Measurements from ENCODE around the gene ARL4C. TPM values are rescaled to one million over a fixed set of nuclear protein-coding genes. Genes with fewer than 3 reads are reported as not detected.

The ARL4C gene
- total and polyA plus RNA-seq, 5 donors from 2014 or later = 103 to 407 (median 152) TPM

DNA sequence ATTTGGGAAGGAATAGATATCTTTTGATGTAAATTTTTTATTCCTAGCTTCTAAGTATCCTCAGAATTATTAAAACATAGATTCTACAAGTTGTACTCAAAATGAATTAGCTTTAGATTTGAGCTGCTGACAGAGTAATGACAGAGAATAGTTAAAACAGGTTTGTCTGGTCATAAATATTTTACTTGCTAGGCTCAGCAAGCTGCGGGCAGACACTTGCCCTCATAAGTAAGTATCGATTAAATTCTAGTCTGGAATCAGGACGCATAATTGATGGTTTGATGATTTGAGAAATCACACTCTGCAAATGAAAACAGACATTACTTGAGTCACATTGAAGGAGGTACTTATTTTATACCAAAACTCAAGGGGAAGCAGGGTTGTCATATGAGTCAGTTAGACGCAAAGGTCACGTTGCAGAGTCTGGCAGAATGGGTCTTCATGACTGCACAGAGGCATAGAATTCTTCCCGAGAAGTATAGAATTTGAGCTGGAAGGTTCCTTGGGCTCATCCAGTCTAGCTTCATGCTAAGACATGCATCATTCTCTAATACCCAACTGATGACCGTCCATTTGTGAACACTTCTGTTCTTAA, 27.5 kb downstream of the ARL4C start:
- Histone ChIP-seq H3K27me3 (ENCODE audit: control insufficient read depth, insufficient read depth, low read length) (no peaks in the 10 kb centered on the region), H3K4me3 (ENCODE audit: low read depth, low read length) (peak overlapping the region; percentile 27), H3K36me3 (ENCODE audit: control insufficient read depth, insufficient read depth, low read length) (no peaks in the 10 kb centered on the region), H3K27ac (ENCODE audit: insufficient read depth, low read length, poor library complexity, severe bottlenecking) (no peak overlapping the region), H3K9me3 (ENCODE audit: control insufficient read depth in 2 of 2, low read length in 2 of 2) (no peaks in the 10 kb centered on the region), H3K4me1 (ENCODE audit: control insufficient read depth, insufficient read depth, low read length, poor library complexity, severe bottlenecking) (peaks cover 25% of the 10 kb centered on the region)
- Mint-ChIP-seq H3K27me3 (no peaks in the 10 kb centered on the region), H3K9me3 (peaks cover 0 to 4% (median 0%) of the 10 kb centered on the region in 7 donors), H3K4me1 (peaks cover 9 to 56% (median 38%) of the 10 kb centered on the region in 4 donors), H3K4me3 (peak overlapping the region in 1 of 4 donors; percentile 39), H3K27ac (peak overlapping the region; percentile 39 to 76 (median 46)), H3K36me3 (peaks cover 3% of the 10 kb centered on the region)
- DNase-seq (no peak), ATAC-seq (ENCODE audit: low read depth in 2 of 2) (peak; percentile 72 to 83)

DNA sequence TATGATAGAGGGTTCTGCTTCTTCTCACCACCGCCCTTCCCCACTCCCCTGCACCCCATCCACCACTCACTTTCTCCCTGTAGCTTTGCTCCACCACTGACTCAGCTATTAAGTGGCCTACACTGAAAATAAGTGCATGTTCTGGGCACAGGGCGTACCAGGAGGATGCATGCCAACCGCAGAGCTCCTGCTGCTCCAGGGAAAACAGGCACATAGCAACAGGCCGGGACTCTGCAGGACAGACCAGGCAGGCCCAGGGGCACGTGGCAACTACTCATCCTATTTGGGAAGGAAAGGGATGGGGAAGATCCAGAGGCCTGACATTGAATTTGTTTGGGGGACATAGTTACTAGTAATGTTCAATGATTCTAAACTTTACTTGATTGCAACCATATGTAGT, 28.4 kb downstream of the ARL4C start:
- peak overlapping the region; percentile 39 to 76 (median 46) for H3K27ac Mint-ChIP-seq
- no peak for ATAC-seq (ENCODE audit: low read depth in 2 of 2)
- H3K36me3 ChIP-seq (ENCODE audit: control insufficient read depth, insufficient read depth, low read length) = no peaks in the 10 kb centered on the region
- no peak overlapping the region for H3K4me3 Mint-ChIP-seq
- peaks cover 33% of the 10 kb centered on the region for H3K4me1 ChIP-seq (ENCODE audit: control insufficient read depth, insufficient read depth, low read length, poor library complexity, severe bottlenecking)
- peaks cover 3% of the 10 kb centered on the region for H3K36me3 Mint-ChIP-seq
- DNase-seq = no peak
- no peaks in the 10 kb centered on the region for H3K27me3 ChIP-seq (ENCODE audit: control insufficient read depth, insufficient read depth, low read length)
- no peak overlapping the region for H3K4me3 ChIP-seq (ENCODE audit: low read depth, low read length)
- H3K4me1 Mint-ChIP-seq = peaks cover 17 to 64% (median 47%) of the 10 kb centered on the region in 4 donors
- H3K27me3 Mint-ChIP-seq = no peaks in the 10 kb centered on the region
- H3K9me3 ChIP-seq (ENCODE audit: control insufficient read depth in 2 of 2, low read length in 2 of 2) = no peaks in the 10 kb centered on the region
- H3K27ac ChIP-seq (ENCODE audit: insufficient read depth, low read length, poor library complexity, severe bottlenecking) = no peak overlapping the region
- peaks cover 0 to 2% (median 0%) of the 10 kb centered on the region in 7 donors for H3K9me3 Mint-ChIP-seq

DNA sequence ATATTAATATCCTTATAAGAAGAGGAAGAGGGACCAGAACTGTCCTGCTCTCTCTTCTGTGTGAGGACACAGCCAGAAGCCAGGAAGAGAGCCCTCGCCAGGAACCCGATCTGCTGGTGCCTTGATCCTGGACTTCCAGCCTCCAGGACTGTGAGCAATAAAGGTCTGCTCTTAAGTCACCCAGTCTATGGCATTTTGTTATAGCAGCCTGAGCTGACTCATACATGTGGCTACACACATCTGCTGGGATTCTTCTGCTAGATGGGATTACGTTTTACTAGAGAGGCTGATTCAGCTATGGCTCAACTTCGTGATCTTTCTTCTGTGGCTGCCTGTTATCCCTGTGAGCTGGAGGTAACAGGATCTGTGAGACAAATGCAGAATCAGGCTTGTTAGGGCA, 29.6 kb downstream of the ARL4C start:
- peak overlapping the region in 1 of 4 donors; percentile 43 for H3K4me3 Mint-ChIP-seq
- peaks cover 17 to 74% (median 55%) of the 10 kb centered on the region in 4 donors for H3K4me1 Mint-ChIP-seq

DNA sequence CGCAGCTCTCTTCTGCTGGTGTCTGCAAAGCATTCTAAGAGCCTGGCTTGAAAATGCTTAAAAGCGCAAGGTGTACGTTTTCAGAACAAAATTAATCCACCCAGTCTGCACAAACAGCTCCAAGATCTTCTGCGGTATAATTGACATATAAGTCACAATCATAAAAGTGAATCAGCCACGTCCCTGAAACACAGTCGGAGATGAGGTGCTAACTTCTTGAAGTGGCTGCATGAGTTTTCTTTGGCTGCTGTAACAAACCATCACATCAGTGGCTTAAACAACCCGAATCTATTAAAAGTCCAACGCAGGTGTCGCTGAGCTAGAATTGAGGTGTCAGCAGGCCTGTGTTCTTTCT, 32.6 kb downstream of the ARL4C start:
- H3K4me1 ChIP-seq (ENCODE audit: control insufficient read depth, insufficient read depth, low read length, poor library complexity, severe bottlenecking) = peaks cover 69% of the 10 kb centered on the region
- no peak for DNase-seq
- peak overlapping the region; percentile 82 to 88 (median 83) for H3K4me3 Mint-ChIP-seq
- H3K27me3 Mint-ChIP-seq = no peaks in the 10 kb centered on the region
- peak overlapping the region; percentile 96 for H3K27ac ChIP-seq (ENCODE audit: insufficient read depth, low read length, poor library complexity, severe bottlenecking)
- H3K27me3 ChIP-seq (ENCODE audit: control insufficient read depth, insufficient read depth, low read length) = no peaks in the 10 kb centered on the region
- no peaks in the 10 kb centered on the region for H3K9me3 ChIP-seq (ENCODE audit: control insufficient read depth in 2 of 2, low read length in 2 of 2)
- no peaks in the 10 kb centered on the region for H3K36me3 Mint-ChIP-seq
- peaks cover 16 to 91% (median 61%) of the 10 kb centered on the region in 4 donors for H3K4me1 Mint-ChIP-seq
- no peak for ATAC-seq (ENCODE audit: low read depth in 2 of 2)
- H3K9me3 Mint-ChIP-seq = peaks cover 0 to 2% (median 0%) of the 10 kb centered on the region in 7 donors
- H3K36me3 ChIP-seq (ENCODE audit: control insufficient read depth, insufficient read depth, low read length) = no peaks in the 10 kb centered on the region
- H3K4me3 ChIP-seq (ENCODE audit: low read depth, low read length) = peak overlapping the region; percentile 70
- H3K27ac Mint-ChIP-seq = peak overlapping the region; percentile 94 to 99 (median 95)

More for the DNA sequence above, 29.6 kb downstream of the ARL4C start:
- DNase-seq = no peak
- Mint-ChIP-seq H3K9me3 (peaks cover 0 to 2% (median 0%) of the 10 kb centered on the region in 7 donors), H3K27ac (peak overlapping the region; percentile 20 to 60 (median 20)), H3K36me3 (peaks cover 3% of the 10 kb centered on the region), H3K27me3 (no peaks in the 10 kb centered on the region)
- Histone ChIP-seq H3K27ac (ENCODE audit: insufficient read depth, low read length, poor library complexity, severe bottlenecking) (no peak overlapping the region), H3K27me3 (ENCODE audit: control insufficient read depth, insufficient read depth, low read length) (no peaks in the 10 kb centered on the region), H3K9me3 (ENCODE audit: control insufficient read depth in 2 of 2, low read length in 2 of 2) (no peaks in the 10 kb centered on the region), H3K4me1 (ENCODE audit: control insufficient read depth, insufficient read depth, low read length, poor library complexity, severe bottlenecking) (peaks cover 45% of the 10 kb centered on the region), H3K4me3 (ENCODE audit: low read depth, low read length) (no peak overlapping the region), H3K36me3 (ENCODE audit: control insufficient read depth, insufficient read depth, low read length) (no peaks in the 10 kb centered on the region)
- no peak for ATAC-seq (ENCODE audit: low read depth in 2 of 2)

DNA sequence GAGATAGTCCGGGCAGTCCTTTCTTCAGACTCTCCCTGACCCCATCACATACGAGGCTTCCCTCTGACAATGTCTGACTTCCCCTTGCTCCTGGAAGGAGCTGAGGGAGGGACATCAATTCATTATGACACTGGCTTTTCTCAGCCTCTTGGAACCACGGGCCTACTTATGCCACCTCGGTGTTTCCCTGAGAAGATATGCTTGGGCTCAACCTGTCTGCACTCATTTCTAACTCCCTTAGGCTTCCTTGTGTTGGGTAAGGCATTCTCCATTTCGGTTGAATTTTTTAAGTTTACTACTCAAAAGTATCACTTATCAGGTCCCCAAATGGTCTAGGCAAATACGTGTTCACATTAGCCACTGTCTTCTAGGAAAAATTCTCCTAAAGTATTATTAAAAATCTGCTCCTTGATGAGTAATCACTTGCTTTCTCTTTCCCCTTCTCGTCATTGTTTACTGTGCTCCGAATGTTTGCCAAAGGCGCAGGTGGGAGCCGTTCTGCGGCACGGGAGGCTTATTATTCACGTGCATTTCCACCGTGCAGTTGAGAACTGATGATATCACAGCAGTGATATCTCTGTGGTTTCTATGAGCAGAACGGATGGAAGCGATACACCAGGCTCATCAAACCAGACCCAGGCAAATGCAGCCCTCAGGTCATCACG, 33.1 kb downstream of the ARL4C start:
- Histone ChIP-seq H3K27ac (ENCODE audit: insufficient read depth, low read length, poor library complexity, severe bottlenecking) (peak overlapping the region; percentile 96), H3K4me3 (ENCODE audit: low read depth, low read length) (peak overlapping the region; percentile 70)
- H3K4me1 Mint-ChIP-seq = peaks cover 18 to 91% (median 62%) of the 10 kb centered on the region in 4 donors

DNA sequence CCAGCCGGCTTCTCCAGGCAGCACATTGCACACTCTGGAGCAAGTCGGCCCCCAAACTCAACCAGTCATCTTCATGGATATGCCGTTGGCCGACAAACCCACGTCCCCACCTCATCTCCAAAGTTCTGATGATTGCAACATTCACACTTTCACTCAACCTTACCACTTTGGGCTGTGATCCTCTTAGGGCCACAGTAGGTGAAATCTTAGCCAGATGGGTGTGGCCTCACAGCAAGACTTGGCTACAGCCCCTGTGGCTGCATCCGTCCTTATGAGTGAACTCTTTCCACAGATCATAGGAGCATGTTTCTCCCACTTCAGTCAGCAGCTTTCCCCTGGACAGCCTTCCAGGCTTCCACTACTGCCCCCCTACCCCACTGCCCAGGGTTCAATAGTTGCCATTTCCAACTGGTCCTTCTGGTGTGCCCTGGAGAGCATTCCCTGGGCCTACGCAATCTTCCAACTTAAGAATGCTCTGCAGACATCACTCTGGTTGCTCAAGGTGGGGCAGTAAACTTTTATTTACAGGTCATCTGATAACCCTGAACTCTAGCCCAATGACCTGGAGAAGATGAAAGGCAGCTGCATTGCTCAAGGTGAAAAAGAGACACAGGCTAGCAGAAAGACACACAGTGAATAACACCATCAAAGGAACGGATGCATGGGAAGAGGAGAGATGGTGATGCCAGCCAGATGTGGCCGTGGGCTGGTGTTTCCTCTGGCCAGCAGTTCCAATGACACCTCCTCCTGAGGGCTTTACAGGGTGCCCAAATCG, 34.5 kb downstream of the ARL4C start:
- H3K27ac ChIP-seq (ENCODE audit: insufficient read depth, low read length, poor library complexity, severe bottlenecking) = peak overlapping the region; percentile 96
- no peaks in the 10 kb centered on the region for H3K27me3 ChIP-seq (ENCODE audit: control insufficient read depth, insufficient read depth, low read length)
- Mint-ChIP-seq H3K27ac (peak overlapping the region; percentile 92 to 99 (median 95)), H3K36me3 (no peaks in the 10 kb centered on the region), H3K9me3 (peaks cover 0 to 8% (median 2%) of the 10 kb centered on the region in 7 donors), H3K4me1 (peaks cover 23 to 93% (median 62%) of the 10 kb centered on the region in 4 donors), H3K4me3 (peak overlapping the region; percentile 59 to 71 (median 62)), H3K27me3 (no peaks in the 10 kb centered on the region)
- no peaks in the 10 kb centered on the region for H3K36me3 ChIP-seq (ENCODE audit: control insufficient read depth, insufficient read depth, low read length)
- H3K9me3 ChIP-seq (ENCODE audit: control insufficient read depth in 2 of 2, low read length in 2 of 2) = no peaks in the 10 kb centered on the region
- ATAC-seq (ENCODE audit: low read depth in 2 of 2) = no peak
- DNase-seq = no peak
- peaks cover 75% of the 10 kb centered on the region for H3K4me1 ChIP-seq (ENCODE audit: control insufficient read depth, insufficient read depth, low read length, poor library complexity, severe bottlenecking)
- H3K4me3 ChIP-seq (ENCODE audit: low read depth, low read length) = peak overlapping the region; percentile 27

More for the DNA sequence above, 33.1 kb downstream of the ARL4C start:
- ATAC-seq (ENCODE audit: low read depth in 2 of 2) (peak; percentile 91 to 92), DNase-seq (peak; percentile 72 to 93 (median 84))
- Mint-ChIP-seq H3K9me3 (peaks cover 0 to 2% (median 0%) of the 10 kb centered on the region in 7 donors), H3K27me3 (no peaks in the 10 kb centered on the region), H3K36me3 (no peaks in the 10 kb centered on the region), H3K4me3 (peak overlapping the region; percentile 82 to 88 (median 83)), H3K27ac (peak overlapping the region; percentile 94 to 99 (median 95))
- H3K4me1 ChIP-seq (ENCODE audit: control insufficient read depth, insufficient read depth, low read length, poor library complexity, severe bottlenecking) = peaks cover 70% of the 10 kb centered on the region
- no peaks in the 10 kb centered on the region for H3K27me3 ChIP-seq (ENCODE audit: control insufficient read depth, insufficient read depth, low read length)
- no peaks in the 10 kb centered on the region for H3K36me3 ChIP-seq (ENCODE audit: control insufficient read depth, insufficient read depth, low read length)
- no peaks in the 10 kb centered on the region for H3K9me3 ChIP-seq (ENCODE audit: control insufficient read depth in 2 of 2, low read length in 2 of 2)

DNA sequence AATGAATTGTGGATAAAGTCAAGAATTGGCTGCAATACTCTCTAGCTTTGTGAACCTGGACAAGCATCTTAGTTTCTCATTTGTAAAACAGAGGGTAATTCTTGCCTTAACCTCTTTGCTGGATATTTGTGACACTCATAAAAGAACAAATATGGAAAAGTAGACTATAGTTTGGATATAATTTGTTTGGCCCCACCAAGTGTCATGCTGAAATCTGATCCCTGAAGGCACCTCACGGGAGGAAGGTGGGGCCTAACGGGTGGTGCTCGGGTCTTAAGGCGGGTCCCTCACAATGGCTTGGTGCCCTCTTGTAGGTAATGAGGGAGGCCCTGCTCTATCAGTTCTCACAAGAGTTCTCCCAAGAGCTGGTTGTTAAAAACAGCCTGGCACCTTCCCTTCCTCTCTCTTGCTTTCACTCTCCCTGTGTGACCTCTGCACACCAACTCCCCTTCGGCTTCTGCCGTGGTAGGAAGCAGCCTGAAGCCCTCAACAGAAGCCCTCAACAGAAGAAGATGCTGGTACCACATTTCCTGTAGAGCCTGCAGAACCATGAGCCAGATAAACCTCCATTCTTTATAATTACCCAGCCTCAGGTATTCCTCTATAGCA, 37.4 kb downstream of the ARL4C start:
- DNase-seq = peak in 2 of 3 donors; percentile 40 to 82
- Histone ChIP-seq H3K27me3 (ENCODE audit: control insufficient read depth, insufficient read depth, low read length) (no peaks in the 10 kb centered on the region), H3K4me3 (ENCODE audit: low read depth, low read length) (peak overlapping the region; percentile 53), H3K27ac (ENCODE audit: insufficient read depth, low read length, poor library complexity, severe bottlenecking) (peak overlapping the region; percentile 72), H3K36me3 (ENCODE audit: control insufficient read depth, insufficient read depth, low read length) (no peaks in the 10 kb centered on the region), H3K9me3 (ENCODE audit: control insufficient read depth in 2 of 2, low read length in 2 of 2) (no peaks in the 10 kb centered on the region), H3K4me1 (ENCODE audit: control insufficient read depth, insufficient read depth, low read length, poor library complexity, severe bottlenecking) (peaks cover 79% of the 10 kb centered on the region)
- Mint-ChIP-seq H3K4me1 (peaks cover 38 to 92% (median 66%) of the 10 kb centered on the region in 4 donors), H3K4me3 (peak overlapping the region; percentile 79 to 93 (median 82)), H3K27me3 (no peaks in the 10 kb centered on the region), H3K9me3 (peaks cover 0 to 9% (median 0%) of the 10 kb centered on the region in 7 donors), H3K27ac (peak overlapping the region; percentile 93 to 97 (median 94)), H3K36me3 (no peaks in the 10 kb centered on the region)
- ATAC-seq (ENCODE audit: low read depth in 2 of 2) = peak; percentile 10 to 37
